H9 (cell line): ENCODE measurements around the gene MTX1. TPM values are rescaled to one million over a fixed set of nuclear protein-coding genes. Genes with fewer than 3 reads are reported as not detected.

Experiments
- DNase-seq: peaks from one replicate; pipeline ENCODE4 v3.0.0-alpha.2; 2017
- H2AFZ ChIP-seq: one replicate; pipeline ENCODE4 v1.6.1; 2013; ENCODE audit warnings: mild to moderate bottlenecking, low read length, control low read depth, moderate library complexity
- H2AK5ac ChIP-seq: 2 replicates; pipeline ENCODE4 v1.6.1; 2013; ENCODE audit warnings: low read length, control low read depth, mixed read lengths; ENCODE audit not compliant: insufficient read length
- H2BK120ac ChIP-seq: one replicate; pipeline ENCODE4 v1.6.1; 2013; ENCODE audit warnings: low read depth, mild to moderate bottlenecking, low read length, control low read depth, inconsistent platforms; ENCODE audit not compliant: poor library complexity, severe bottlenecking
- H2BK12ac ChIP-seq: 2 replicates; pipeline ENCODE4 v1.6.1; 2013; ENCODE audit warnings: low read length, control low read depth, mixed read lengths, low read depth; ENCODE audit not compliant: insufficient read length
- H2BK15ac ChIP-seq: 2 replicates; pipeline ENCODE4 v1.6.1; 2013; ENCODE audit warnings: low read depth, low read length, control low read depth
- H2BK20ac ChIP-seq: one replicate; pipeline ENCODE4 v1.6.1; 2013; ENCODE audit warnings: low read depth, mild to moderate bottlenecking, low read length, control low read depth, inconsistent platforms; ENCODE audit not compliant: poor library complexity, severe bottlenecking
- H2BK5ac ChIP-seq: 2 replicates; pipeline ENCODE4 v1.6.1; 2013; ENCODE audit warnings: low read length, control low read depth, mixed read lengths; ENCODE audit not compliant: insufficient read length
- H3K14ac ChIP-seq: 2 replicates; pipeline ENCODE4 v1.6.1; 2013; ENCODE audit warnings: low read length, control low read depth; ENCODE audit not compliant: insufficient read depth
- H3K18ac ChIP-seq: 2 replicates; pipeline ENCODE4 v1.6.1; 2013; ENCODE audit warnings: low read depth, mild to moderate bottlenecking, mixed read lengths, low read length, control low read depth; ENCODE audit not compliant: insufficient read length
- H3K23ac ChIP-seq: 2 replicates; pipeline ENCODE4 v1.6.1; 2013; ENCODE audit warnings: low read length, control low read depth, mixed read lengths, low read depth; ENCODE audit not compliant: insufficient read length
- H3K23me2 ChIP-seq: 2 replicates; pipeline ENCODE4 v1.6.1; 2013; ENCODE audit warnings: low read depth, mild to moderate bottlenecking, mixed read lengths, low read length, control low read depth; ENCODE audit not compliant: insufficient read length, poor library complexity, severe bottlenecking
- H3K27ac ChIP-seq: 2 replicates; pipeline ENCODE4 v1.5.1; 2013; ENCODE audit warnings: low read length, control low read depth, mixed read lengths, low read depth; ENCODE audit not compliant: insufficient read length
- H3K27me3 ChIP-seq: 2 replicates; pipeline ENCODE4 v1.6.1; 2013; ENCODE audit warnings: low read length, control low read depth, inconsistent platforms; ENCODE audit not compliant: insufficient read depth
- H3K4ac ChIP-seq: 2 replicates; pipeline ENCODE4 v1.6.1; 2013; ENCODE audit warnings: low read depth, mild to moderate bottlenecking, control low read depth, inconsistent platforms, low read length, moderate library complexity
- H3K4me1 ChIP-seq: 2 replicates; pipeline ENCODE4 v1.6.1; 2013; ENCODE audit warnings: low read length, control low read depth, inconsistent platforms; ENCODE audit not compliant: insufficient read depth
- H3K4me2 ChIP-seq: 2 replicates; pipeline ENCODE4 v1.6.1; 2013; ENCODE audit warnings: low read length, control low read depth, mixed read lengths; ENCODE audit not compliant: insufficient read length, insufficient read depth
- H3K56ac ChIP-seq: 2 replicates; pipeline ENCODE4 v1.6.1; 2013; ENCODE audit warnings: low read depth, mild to moderate bottlenecking, mixed read lengths, low read length, control low read depth; ENCODE audit not compliant: insufficient read length
- H3K79me1 ChIP-seq: 2 replicates; pipeline ENCODE4 v1.6.1; 2013; ENCODE audit warnings: low read depth, mild to moderate bottlenecking, moderate library complexity, low read length, control low read depth, inconsistent platforms; ENCODE audit not compliant: insufficient read depth, poor library complexity, severe bottlenecking
- H3K79me2 ChIP-seq: 2 replicates; pipeline ENCODE4 v1.6.1; 2013; ENCODE audit warnings: low read length, control low read depth, inconsistent platforms; ENCODE audit not compliant: insufficient read depth
- H3K9ac ChIP-seq: 2 replicates; pipeline ENCODE4 v1.6.1; 2013; ENCODE audit warnings: low read length, control low read depth, mixed read lengths; ENCODE audit not compliant: insufficient read length; ENCODE audit errors: extremely low read depth
- H3K9me3 ChIP-seq: one replicate; pipeline ENCODE4 v1.6.1; 2013; ENCODE audit warnings: low read depth, low read length, inconsistent platforms; ENCODE audit not compliant: control insufficient read depth
- H3T11ph ChIP-seq: one replicate; pipeline ENCODE4 v1.6.1; 2013; ENCODE audit warnings: mild to moderate bottlenecking, low read length, control low read depth, inconsistent platforms
- H4K20me1 ChIP-seq: one replicate; pipeline ENCODE4 v1.6.1; 2013; ENCODE audit not compliant: control insufficient read depth, insufficient read length, insufficient read depth
- H4K5ac ChIP-seq: 2 replicates; pipeline ENCODE4 v1.6.1; 2013; ENCODE audit warnings: low read depth, mild to moderate bottlenecking, mixed read lengths, low read length, control low read depth; ENCODE audit not compliant: insufficient read length
- H4K8ac ChIP-seq: replicated peaks from 2 replicates; pipeline ENCODE4 v1.6.1; 2013; ENCODE audit warnings: low read length, control low read depth, mixed read lengths, low read depth; ENCODE audit not compliant: insufficient read length
- H4K91ac ChIP-seq: 2 replicates; pipeline ENCODE4 v1.6.1; 2013; ENCODE audit warnings: low read depth, mild to moderate bottlenecking, moderate library complexity, mixed read lengths, low read length, control low read depth; ENCODE audit not compliant: insufficient read length
- H3K27ac Mint-ChIP-seq, 3 experiments: 2 replicates in 2 of 3; 3 replicates in 1 of 3; pipeline ENCODE4 v1.8.0; 2020 to 2021; ENCODE audit warnings: mixed read lengths in 3 of 3, mild to moderate bottlenecking in 1 of 3, moderate library complexity in 1 of 3
- H3K27me3 Mint-ChIP-seq: 2 replicates; pipeline ENCODE4 v1.8.0; 2021; ENCODE audit warnings: low read depth, mild to moderate bottlenecking, moderate library complexity, mixed read lengths
- H3K36me3 Mint-ChIP-seq, 3 experiments: 2 replicates in 2 of 3; 3 replicates in 1 of 3; pipeline ENCODE4 v1.8.0; 2020 to 2021; ENCODE audit warnings: low read depth in 3 of 3, mixed read lengths in 3 of 3; ENCODE audit not compliant: insufficient read depth in 1 of 3
- H3K4me1 Mint-ChIP-seq, 2 experiments: 2 replicates each; pipeline ENCODE4 v1.8.0; 2020; ENCODE audit warnings: mixed read lengths in 2 of 2
- H3K4me3 Mint-ChIP-seq, 2 experiments: 2 replicates in 1 of 2; 3 replicates in 1 of 2; pipeline ENCODE4 v1.8.0; 2020 to 2021; ENCODE audit warnings: mild to moderate bottlenecking in 2 of 2, mixed read lengths in 2 of 2, moderate library complexity in 1 of 2
- H3K9me3 Mint-ChIP-seq, 2 experiments: 2 replicates in 1 of 2; 3 replicates in 1 of 2; pipeline ENCODE4 v1.8.0; 2020; ENCODE audit warnings: mild to moderate bottlenecking in 2 of 2, mixed read lengths in 2 of 2, moderate library complexity in 1 of 2
- WGBS: extraction: QIAGEN DNeasy Blood & Tissue Kit; methylation state at CpG from one replicate; pipeline ENCODE4 v1.1.7; 2013; ENCODE audit warnings: missing lambda C conversion rate, low lambda C conversion rate, mixed read lengths; ENCODE audit not compliant: insufficient read length; ENCODE audit errors: extremely low coverage; 5-methylcytosine and 5-hydroxymethylcytosine counted together
- total RNA-seq: library from RNA; stranded (reverse); gene quantifications from 2 replicates; pipeline ENCODE4 v1.2.1, GENCODE V29; 2021
- TF ChIP-seq, protein P1 (sequence below): fragments of 200-600 bp; sonication (generic); conservative IDR thresholded peaks from 3 replicates; pipeline ENCODE4 v1.8.0; 2021; ENCODE audit warnings: antibody characterized with exemption, mild to moderate bottlenecking

The MTX1 gene
- total RNA-seq, 1 experiment from 2014 or later, result 45.0 TPM

GRCh38 chr1:155196893-155197638, 11.4 kb upstream of the MTX1 start:
- peak overlapping the region; percentile 98 to 99 (median 98) for H3K27ac Mint-ChIP-seq
- peak overlapping the region; percentile 66 for H3K9ac ChIP-seq
- peak overlapping the region; percentile 95 to 99 for H3K4me3 Mint-ChIP-seq

More at GRCh38 chr1:155196893-155197638, 11.4 kb upstream of the MTX1 start:
- Histone ChIP-seq H2AFZ (no peak overlapping the region), H3K79me1 (no peaks in the 10 kb centered on the region), H2BK5ac (no peak overlapping the region), H3K23ac (no peak overlapping the region), H4K5ac (peak overlapping the region; percentile 53), H2BK20ac (no peak overlapping the region), H3K9me3 (no peaks in the 10 kb centered on the region), H3K14ac (peak overlapping the region; percentile 74; the same call in 1 of the 2 replicates), H2AK5ac (peak overlapping the region; percentile 1), H3K18ac (peak overlapping the region; percentile 59), H3T11ph (no peak overlapping the region), H4K8ac (no peak overlapping the region), H3K23me2 (peaks cover 28% of the 10 kb centered on the region), H2BK15ac (no peak overlapping the region), H2BK12ac (peak overlapping the region; percentile 71), H2BK120ac (peak overlapping the region; percentile 38), H3K4ac (peak overlapping the region; percentile 51), H3K27ac (peak overlapping the region; percentile 80), H3K79me2 (peaks cover 13% of the 10 kb centered on the region; the same call in 1 of the 2 replicates), H4K20me1 (peaks cover 3% of the 10 kb centered on the region), H3K56ac (no peak overlapping the region), H3K27me3 (no peaks in the 10 kb centered on the region), H3K4me1 (peaks cover 10% of the 10 kb centered on the region), H3K4me2 (peak overlapping the region; percentile 95), H4K91ac (peak overlapping the region; percentile 28)
- DNase-seq, result no peak
- peaks cover 62 to 68% (median 64%) of the 10 kb centered on the region in 3 experiments for H3K36me3 Mint-ChIP-seq
- peaks cover 3% of the 10 kb centered on the region for H3K27me3 Mint-ChIP-seq
- TF ChIP-seq, protein P1, sequence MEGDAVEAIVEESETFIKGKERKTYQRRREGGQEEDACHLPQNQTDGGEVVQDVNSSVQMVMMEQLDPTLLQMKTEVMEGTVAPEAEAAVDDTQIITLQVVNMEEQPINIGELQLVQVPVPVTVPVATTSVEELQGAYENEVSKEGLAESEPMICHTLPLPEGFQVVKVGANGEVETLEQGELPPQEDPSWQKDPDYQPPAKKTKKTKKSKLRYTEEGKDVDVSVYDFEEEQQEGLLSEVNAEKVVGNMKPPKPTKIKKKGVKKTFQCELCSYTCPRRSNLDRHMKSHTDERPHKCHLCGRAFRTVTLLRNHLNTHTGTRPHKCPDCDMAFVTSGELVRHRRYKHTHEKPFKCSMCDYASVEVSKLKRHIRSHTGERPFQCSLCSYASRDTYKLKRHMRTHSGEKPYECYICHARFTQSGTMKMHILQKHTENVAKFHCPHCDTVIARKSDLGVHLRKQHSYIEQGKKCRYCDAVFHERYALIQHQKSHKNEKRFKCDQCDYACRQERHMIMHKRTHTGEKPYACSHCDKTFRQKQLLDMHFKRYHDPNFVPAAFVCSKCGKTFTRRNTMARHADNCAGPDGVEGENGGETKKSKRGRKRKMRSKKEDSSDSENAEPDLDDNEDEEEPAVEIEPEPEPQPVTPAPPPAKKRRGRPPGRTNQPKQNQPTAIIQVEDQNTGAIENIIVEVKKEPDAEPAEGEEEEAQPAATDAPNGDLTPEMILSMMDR, result no peak
- H3K4me1 Mint-ChIP-seq, result peaks cover 30 to 44% of the 10 kb centered on the region in 2 experiments
- no CpG with 5 or more reads among the region's 20 CpGs for WGBS
- peaks cover 3 to 4% of the 10 kb centered on the region in 2 experiments; a peak in 4 of 5 replicates for H3K9me3 Mint-ChIP-seq
